ENCODE measurements around the gene APOA4. TPM values are rescaled to one million over a fixed set of nuclear protein-coding genes. Genes with fewer than 3 reads are reported as not detected.

APOA4 gene
- total and polyA plus RNA-seq, 2 of the 13 experiments (the other 11 are each of a cell fraction or from before 2014, with no cell fraction given) = 3.8 to 7.2 TPM

DNA sequence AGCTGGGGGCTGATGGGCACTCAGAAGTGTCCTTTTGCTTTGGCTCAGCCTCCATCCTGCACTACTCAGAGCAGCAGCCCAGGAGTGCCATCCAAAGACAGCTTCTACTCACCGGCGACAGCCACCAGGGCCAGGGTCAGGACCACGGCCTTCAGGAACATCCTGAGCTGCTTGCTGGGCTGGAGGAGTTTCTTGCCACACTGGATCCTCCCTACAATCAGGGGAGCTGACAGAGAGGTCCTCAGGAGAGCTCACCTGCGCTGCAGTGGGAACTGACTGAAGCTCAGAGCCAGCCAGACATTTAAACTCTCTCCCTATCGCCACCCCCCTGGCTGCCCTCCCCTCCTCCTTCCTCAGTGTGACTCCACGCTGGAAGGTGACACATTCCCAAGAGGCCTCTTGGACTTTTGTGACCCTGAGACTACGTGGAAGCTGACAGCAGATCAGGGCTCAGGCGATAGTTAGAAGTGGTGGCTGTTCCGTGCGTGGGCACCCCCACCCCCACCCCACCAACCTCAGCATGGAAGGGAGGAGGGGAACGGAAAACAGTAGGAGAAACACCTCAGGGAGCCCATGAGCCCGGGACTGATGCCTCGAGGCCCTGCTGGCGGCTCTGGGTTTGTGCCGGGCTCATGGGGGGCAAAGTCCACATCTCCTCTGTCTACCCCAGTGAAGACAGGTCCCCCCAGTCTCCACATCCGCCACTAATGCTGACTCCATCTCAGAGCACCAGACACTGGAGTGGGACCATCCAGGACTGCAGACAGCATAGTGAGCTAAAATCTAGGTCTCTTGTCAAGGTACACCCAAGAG lies at the start of gene APOA4 (continued):
- TF ChIP-seq ZKSCAN1 (IDR thresholded peaks at IDR 0.05; ENCODE audit: low read length) (no peak), NFYB (CRISPR knock-in tag; IDR thresholded peaks at IDR 0.05) (no peak), SIN3A (IDR thresholded peaks at IDR 0.05; ENCODE audit: borderline replicate concordance, low read depth, low read length) (no peak), FOXK1 (CRISPR knock-in tag; IDR thresholded peaks at IDR 0.05; ENCODE audit: borderline replicate concordance, low read depth) (no peak), ZBTB38 (CRISPR knock-in tag; IDR thresholded peaks at IDR 0.05) (0 out of 2 replicates have a peak, but pooled peaks have one; percentile 14), CCDC6 (CRISPR knock-in tag; IDR thresholded peaks at IDR 0.05) (0 out of 2 replicates have a peak, but pooled peaks have one; percentile 10)
- TF ChIP-seq, protein P1, sequence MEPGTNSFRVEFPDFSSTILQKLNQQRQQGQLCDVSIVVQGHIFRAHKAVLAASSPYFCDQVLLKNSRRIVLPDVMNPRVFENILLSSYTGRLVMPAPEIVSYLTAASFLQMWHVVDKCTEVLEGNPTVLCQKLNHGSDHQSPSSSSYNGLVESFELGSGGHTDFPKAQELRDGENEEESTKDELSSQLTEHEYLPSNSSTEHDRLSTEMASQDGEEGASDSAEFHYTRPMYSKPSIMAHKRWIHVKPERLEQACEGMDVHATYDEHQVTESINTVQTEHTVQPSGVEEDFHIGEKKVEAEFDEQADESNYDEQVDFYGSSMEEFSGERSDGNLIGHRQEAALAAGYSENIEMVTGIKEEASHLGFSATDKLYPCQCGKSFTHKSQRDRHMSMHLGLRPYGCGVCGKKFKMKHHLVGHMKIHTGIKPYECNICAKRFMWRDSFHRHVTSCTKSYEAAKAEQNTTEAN (CRISPR knock-in tag; conservative IDR thresholded peaks at IDR 0.05) = no peak
- TF ChIP-seq, protein P2, sequence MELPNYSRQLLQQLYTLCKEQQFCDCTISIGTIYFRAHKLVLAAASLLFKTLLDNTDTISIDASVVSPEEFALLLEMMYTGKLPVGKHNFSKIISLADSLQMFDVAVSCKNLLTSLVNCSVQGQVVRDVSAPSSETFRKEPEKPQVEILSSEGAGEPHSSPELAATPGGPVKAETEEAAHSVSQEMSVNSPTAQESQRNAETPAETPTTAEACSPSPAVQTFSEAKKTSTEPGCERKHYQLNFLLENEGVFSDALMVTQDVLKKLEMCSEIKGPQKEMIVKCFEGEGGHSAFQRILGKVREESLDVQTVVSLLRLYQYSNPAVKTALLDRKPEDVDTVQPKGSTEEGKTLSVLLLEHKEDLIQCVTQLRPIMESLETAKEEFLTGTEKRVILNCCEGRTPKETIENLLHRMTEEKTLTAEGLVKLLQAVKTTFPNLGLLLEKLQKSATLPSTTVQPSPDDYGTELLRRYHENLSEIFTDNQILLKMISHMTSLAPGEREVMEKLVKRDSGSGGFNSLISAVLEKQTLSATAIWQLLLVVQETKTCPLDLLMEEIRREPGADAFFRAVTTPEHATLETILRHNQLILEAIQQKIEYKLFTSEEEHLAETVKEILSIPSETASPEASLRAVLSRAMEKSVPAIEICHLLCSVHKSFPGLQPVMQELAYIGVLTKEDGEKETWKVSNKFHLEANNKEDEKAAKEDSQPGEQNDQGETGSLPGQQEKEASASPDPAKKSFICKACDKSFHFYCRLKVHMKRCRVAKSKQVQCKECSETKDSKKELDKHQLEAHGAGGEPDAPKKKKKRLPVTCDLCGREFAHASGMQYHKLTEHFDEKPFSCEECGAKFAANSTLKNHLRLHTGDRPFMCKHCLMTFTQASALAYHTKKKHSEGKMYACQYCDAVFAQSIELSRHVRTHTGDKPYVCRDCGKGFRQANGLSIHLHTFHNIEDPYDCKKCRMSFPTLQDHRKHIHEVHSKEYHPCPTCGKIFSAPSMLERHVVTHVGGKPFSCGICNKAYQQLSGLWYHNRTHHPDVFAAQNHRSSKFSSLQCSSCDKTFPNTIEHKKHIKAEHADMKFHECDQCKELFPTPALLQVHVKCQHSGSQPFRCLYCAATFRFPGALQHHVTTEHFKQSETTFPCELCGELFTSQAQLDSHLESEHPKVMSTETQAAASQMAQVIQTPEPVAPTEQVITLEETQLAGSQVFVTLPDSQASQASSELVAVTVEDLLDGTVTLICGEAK (IDR thresholded peaks at IDR 0.05) = no peak
- TF ChIP-seq, protein P2 (CRISPR knock-in tag; IDR thresholded peaks at IDR 0.05) = no peak
- TF ChIP-seq, protein P3, sequence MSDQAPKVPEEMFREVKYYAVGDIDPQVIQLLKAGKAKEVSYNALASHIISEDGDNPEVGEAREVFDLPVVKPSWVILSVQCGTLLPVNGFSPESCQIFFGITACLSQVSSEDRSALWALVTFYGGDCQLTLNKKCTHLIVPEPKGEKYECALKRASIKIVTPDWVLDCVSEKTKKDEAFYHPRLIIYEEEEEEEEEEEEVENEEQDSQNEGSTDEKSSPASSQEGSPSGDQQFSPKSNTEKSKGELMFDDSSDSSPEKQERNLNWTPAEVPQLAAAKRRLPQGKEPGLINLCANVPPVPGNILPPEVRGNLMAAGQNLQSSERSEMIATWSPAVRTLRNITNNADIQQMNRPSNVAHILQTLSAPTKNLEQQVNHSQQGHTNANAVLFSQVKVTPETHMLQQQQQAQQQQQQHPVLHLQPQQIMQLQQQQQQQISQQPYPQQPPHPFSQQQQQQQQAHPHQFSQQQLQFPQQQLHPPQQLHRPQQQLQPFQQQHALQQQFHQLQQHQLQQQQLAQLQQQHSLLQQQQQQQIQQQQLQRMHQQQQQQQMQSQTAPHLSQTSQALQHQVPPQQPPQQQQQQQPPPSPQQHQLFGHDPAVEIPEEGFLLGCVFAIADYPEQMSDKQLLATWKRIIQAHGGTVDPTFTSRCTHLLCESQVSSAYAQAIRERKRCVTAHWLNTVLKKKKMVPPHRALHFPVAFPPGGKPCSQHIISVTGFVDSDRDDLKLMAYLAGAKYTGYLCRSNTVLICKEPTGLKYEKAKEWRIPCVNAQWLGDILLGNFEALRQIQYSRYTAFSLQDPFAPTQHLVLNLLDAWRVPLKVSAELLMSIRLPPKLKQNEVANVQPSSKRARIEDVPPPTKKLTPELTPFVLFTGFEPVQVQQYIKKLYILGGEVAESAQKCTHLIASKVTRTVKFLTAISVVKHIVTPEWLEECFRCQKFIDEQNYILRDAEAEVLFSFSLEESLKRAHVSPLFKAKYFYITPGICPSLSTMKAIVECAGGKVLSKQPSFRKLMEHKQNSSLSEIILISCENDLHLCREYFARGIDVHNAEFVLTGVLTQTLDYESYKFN (CRISPR knock-in tag; conservative IDR thresholded peaks at IDR 0.05) = peak; percentile 30; the same call in 1 of the 2 replicates
- TF ChIP-seq, protein P4, sequence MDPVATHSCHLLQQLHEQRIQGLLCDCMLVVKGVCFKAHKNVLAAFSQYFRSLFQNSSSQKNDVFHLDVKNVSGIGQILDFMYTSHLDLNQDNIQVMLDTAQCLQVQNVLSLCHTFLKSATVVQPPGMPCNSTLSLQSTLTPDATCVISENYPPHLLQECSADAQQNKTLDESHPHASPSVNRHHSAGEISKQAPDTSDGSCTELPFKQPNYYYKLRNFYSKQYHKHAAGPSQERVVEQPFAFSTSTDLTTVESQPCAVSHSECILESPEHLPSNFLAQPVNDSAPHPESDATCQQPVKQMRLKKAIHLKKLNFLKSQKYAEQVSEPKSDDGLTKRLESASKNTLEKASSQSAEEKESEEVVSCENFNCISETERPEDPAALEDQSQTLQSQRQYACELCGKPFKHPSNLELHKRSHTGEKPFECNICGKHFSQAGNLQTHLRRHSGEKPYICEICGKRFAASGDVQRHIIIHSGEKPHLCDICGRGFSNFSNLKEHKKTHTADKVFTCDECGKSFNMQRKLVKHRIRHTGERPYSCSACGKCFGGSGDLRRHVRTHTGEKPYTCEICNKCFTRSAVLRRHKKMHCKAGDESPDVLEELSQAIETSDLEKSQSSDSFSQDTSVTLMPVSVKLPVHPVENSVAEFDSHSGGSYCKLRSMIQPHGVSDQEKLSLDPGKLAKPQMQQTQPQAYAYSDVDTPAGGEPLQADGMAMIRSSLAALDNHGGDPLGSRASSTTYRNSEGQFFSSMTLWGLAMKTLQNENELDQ (CRISPR knock-in tag; IDR thresholded peaks at IDR 0.05; ENCODE audit: borderline replicate concordance) = no peak

Data from HepG2 (cell line).